Stimulated activated CD8-positive, alpha-beta memory T cell treated with anti-CD3 and anti-CD28 coated beads, Interleukin-2, amount 100 ng/mL, for 48 hours (primary cell): ENCODE results near the gene PRR5L.

Experiments used
- DNase-seq, 2 donors: peaks; one replicate each; pipeline ENCODE4 v3.0.0-alpha.2; 2020; ENCODE audit warnings: low read depth in 2 of 2

Gene PRR5L

GRCh38 chr11:36326524-36327419, 30.7 kb downstream of the PRR5L start:
- DNase-seq, result no peak

DNA sequence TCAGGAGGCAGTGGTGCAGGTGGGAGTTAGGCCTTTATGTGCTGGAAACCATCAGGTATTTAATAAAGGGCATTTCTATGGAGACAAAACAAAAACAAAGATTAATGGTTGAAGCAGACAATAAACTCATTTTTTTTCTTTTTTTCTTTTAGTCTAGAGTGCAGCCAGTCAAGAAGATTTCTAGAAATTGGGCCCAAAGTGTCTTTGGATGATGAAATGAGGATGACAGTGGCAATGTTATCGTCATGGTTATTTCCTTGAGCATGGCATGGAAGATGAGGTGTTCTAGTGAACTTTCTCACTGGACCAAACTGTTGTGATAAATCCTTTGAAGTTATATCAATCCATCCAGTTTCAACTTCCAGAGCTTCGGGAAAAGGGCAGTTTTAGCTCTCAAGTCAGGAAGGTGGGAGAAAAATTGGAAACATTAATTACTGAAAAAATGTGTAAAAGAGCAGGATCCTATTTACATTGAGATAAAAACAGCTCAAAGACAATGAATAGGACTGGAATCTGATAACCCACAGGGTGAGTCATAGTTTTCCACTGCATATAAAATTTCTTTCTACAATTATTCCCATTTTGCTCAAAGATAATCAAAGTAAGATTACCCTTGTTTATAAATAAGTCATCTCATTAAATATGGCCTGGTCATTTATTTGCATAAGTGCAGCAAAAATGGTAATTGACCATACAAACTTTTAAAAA, 33.0 kb downstream of the PRR5L start:
- DNase-seq, result no peak

- DNase-seq, result no peak
These were observed 34.3 kb downstream of the PRR5L start for GRCh38 chr11:36330411-36330810.

- no peak for DNase-seq
These were observed 37.4 kb downstream of the PRR5L start for GRCh38 chr11:36333468-36333867.

GRCh38 chr11:36333897-36334296, 37.8 kb downstream of the PRR5L start:
- no peak for DNase-seq

GRCh38 chr11:36339888-36340287, 43.8 kb downstream of the PRR5L start:
- DNase-seq, result no peak

- DNase-seq, result no peak
These were observed 44.8 kb downstream of the PRR5L start for GRCh38 chr11:36340897-36341296.

DNA sequence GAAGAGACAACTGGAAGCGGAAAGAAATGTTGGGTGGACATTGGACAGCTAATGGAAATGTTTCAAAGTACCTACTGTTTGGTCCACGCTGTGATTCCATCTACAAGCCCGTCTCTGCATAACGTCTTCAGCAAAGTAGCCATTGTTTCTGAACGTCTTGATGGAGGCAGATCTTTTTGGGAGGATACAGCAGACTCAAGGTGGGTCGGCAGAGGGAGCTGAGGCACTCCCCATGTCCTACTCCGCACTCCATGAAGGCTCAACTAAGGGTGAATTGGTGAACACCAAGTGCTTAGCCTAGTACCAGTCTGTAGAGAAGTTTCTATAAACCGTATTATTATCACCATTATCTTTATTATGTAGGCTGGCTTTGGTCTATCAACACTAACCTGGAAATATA, 45.8 kb downstream of the PRR5L start:
- DNase-seq, result no peak

DNA sequence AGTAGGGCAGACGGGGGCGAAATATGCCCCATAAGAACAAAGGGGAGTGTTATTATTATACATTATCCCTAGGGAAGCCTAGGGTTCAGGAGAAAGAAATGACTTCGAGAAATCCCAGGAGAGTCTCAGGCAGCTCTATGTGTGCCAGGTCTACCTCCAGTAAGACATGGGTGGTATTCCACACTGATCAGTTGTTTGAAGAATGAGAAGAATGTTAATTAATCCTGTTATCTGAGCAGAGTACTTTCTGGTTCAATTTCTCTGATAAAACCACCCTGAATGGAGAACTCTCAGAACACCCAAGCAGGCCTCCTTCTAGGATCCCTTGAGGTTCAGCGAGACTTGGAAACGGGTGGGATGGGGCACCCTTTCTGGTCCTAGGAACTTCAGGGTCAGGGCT, 46.2 kb downstream of the PRR5L start:
- DNase-seq, result no peak

- no peak for DNase-seq
These were observed 47.3 kb downstream of the PRR5L start for GRCh38 chr11:36343436-36343835.

DNA sequence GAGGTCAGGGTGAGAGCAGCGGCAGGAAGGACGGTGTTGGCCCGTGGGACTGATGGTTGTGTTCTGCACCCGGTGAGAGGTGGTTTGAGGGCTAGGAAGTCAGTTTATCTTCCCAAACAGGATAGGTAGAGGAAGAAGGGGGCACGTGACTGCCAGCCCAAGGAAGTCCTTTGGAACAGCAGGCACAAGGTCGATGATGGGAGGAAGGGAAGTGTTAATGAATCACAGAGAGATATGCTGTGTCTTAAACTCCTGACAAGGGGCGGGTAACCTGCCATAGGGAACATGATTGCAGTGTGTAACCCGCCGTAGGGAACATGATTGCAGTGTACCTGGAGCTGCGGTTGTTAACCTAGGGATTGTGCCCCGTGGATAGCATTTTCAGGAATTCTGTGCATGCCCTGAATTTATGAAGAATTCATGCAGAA, 49.0 kb downstream of the PRR5L start:
- no peak for DNase-seq

DNA sequence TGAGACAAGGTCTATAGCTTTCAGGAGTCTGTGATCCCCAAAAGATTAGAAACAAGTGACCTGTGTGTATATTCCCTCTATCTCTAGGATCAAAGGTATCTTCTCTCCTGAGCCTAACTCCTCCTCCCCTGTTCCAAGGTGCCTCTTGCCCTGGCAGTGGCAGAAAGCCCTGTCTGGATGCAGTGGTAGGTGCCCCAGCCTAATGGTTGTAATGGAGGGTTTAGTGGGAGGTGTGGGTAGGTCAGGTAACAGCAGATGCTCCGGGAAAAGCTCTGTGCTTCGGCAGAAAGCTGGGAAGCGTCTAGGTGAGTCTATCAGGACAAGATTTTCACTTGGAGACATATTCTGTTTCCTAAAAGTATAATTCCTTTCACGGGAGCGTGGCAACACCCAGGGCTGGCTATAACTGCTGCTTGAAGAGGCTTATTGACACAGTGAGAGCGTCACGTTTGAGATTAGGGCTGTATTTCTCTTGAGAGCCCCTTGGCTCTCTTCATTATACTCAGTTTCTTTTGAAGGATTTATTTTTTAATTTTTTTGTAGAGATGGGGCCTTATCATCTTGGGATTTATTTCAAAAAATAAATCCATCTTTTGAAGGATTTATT, 49.5 kb downstream of the PRR5L start:
- DNase-seq, result no peak

GRCh38 chr11:36346562-36347383, 50.7 kb downstream of the PRR5L start:
- DNase-seq, result no peak

DNA sequence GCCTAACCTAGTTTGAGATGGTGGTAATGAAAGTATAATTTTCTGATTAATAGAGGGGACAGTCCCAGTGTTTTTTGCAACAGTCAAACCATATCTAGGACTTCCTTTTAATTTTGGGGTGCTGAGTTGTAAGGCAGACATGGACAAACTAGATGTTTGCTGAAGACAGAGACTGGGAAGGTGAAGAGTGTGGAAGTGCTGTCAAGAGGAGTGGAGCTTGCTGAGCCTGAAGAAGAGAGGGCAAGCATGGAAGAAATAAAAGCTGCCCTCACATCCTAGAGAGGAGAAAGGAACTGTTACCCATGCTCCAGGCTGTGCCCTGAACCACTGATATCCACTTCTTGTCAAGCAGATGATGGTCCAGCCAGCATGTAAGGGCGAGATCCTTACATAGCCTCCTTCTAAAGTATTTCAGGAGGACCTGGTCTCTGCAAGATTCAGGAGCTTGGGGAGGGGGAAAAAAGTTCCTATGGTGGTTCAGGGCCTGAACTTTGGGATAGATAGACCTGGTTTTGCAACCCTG, 51.4 kb downstream of the PRR5L start:
- DNase-seq, result no peak

DNA sequence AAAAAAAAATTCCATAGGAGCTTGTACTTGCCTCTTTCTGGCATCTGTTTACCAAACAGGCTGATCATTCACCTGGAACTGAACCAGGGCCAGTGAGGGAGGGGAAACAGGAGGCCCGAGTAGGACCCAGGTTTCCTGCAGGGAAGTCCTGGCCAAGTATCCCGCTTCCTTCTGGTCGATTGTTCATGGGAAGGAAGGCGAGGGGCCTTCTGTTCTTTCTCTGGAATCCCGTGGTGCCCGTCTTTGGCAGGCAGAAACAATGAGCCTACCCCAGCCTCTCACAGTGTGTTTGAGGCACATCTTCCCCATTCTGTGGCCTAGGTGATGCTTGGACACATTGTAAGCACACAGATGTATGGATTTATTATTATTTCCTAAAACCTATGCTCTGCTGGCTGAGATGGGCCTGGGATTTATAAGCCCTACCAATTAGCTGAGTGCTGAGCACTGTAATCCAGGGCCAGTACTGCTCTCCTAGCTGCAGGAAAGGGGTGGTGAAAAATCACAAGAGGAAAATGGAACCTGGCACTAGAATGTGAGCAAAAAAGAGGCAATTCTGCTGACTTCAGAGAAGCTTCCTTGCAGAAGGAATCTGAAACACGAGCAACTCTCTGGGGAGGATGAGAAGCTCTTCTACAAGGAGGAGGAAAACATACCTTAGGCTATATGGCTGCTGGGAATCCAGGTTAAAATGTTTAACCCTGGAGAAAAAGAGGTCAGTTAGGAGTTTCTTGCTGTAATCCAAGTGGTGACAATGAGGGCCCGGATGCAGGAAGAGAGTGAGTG, 53.5 kb downstream of the PRR5L start:
- no peak for DNase-seq

GRCh38 chr11:36350137-36350513, 54.0 kb downstream of the PRR5L start:
- DNase-seq, result no peak

DNA sequence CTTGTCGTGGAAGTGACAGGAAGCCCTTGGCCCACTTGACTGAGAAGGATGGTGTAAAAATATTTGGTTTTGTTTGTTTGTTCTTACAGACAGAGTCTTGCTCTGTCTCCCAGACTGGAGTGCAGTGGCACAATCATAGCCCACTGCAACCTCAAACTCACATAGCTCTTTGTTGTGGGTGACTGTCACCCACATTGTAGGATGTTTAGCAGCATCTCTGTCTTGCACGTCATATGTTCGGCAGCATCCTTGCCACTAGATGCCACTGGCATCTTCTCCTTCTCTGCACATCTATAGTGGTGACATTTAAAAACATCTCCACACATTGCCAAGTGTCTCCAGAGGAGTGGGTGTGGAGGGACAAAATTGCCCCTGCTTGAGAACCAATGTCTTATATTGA, 56.8 kb downstream of the PRR5L start:
- DNase-seq, result peak; percentile 13 to 24

DNA sequence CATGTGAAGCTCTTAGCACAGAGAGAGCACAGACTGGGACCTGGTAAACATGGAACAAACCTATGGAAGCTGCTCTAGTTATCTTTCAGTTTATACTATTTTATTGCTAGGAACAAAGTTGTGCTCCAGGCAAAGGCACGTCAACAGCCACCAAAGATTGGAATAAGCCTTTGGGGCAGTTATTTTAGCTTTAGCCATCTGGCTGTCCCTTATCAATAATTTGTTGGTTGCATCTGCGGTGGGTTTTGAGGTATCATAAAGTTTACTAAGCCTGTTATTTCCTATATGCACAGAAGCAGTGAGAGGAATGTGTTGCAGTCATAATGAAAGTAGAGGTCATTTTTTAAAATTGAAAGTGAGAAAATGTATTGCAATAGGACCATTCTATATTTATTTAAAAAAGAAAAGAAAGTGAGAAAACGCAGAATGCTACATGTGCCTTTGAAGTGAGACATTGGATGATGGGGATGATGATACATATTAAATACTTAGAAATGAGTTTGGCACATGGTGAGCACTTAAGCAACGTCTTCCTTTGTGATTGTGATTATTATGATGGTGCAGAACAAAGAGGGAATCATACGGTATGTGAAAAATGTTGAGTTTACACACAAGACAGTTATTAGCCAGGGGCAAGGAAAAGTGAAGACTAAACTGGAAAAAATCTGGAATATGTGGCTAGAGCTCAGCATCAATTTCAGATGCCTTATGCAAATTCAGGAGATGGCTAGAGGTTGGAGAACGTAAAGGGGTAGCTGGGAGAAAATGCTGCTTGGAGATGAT, 58.3 kb downstream of the PRR5L start:
- DNase-seq, result no peak

GRCh38 chr11:36356201-36356600, 60.1 kb downstream of the PRR5L start:
- no peak for DNase-seq

- DNase-seq, result no peak
These were observed 61.7 kb downstream of the PRR5L start for GRCh38 chr11:36357831-36358230.
